Lung (tissue), 12 donors: ENCODE results near the gene UBASH3B. TPM values are rescaled to one million over a fixed set of nuclear protein-coding genes. Genes with fewer than 3 reads are reported as not detected.

Experiments
- ATAC-seq: fragments of 200-7000 bp; cut with Tn5 transposase; one replicate; pipeline ENCODE4 v1.9.1; 2020; ENCODE audit warnings: moderate number of reproducible peaks; ENCODE audit not compliant: insufficient read depth, low FRiP score
- DNase-seq, 3 donors: peaks; one replicate each; pipeline ENCODE4 v3.0.0-alpha.2; 2013 to 2017
- H3K27ac ChIP-seq, 2 donors: one replicate each; pipeline ENCODE4 v1.5.1; 2013; ENCODE audit warnings: mild to moderate bottlenecking in 2 of 2, moderate library complexity in 2 of 2, control low read depth in 1 of 2, inconsistent platforms in 1 of 2, low read depth in 1 of 2, low read length in 1 of 2
- H3K27me3 ChIP-seq, 3 donors: one replicate each; pipeline ENCODE4 v1.5.1; 2013; ENCODE audit warnings: low read length in 2 of 3; ENCODE audit not compliant: control insufficient read depth in 3 of 3, insufficient read depth in 3 of 3
- H3K36me3 ChIP-seq, 4 donors: one replicate each; pipeline ENCODE4 v1.5.1; 2013; ENCODE audit warnings: low read length in 4 of 4, mild to moderate bottlenecking in 1 of 4, moderate library complexity in 1 of 4; ENCODE audit not compliant: control insufficient read depth in 4 of 4, insufficient read depth in 4 of 4
- H3K4me1 ChIP-seq, 5 donors: one replicate each; pipeline ENCODE4 v1.5.1; 2013; ENCODE audit warnings: low read length in 5 of 5, mild to moderate bottlenecking in 2 of 5, moderate library complexity in 1 of 5; ENCODE audit not compliant: control insufficient read depth in 5 of 5, insufficient read depth in 5 of 5
- H3K4me3 ChIP-seq: one replicate; pipeline ENCODE4 v1.5.1; 2013; ENCODE audit warnings: mild to moderate bottlenecking, control low read depth, moderate library complexity
- H3K9ac ChIP-seq, 2 donors: one replicate each; pipeline ENCODE4 v1.5.1; 2013; ENCODE audit warnings: low read length in 2 of 2, control low read depth in 1 of 2; ENCODE audit not compliant: insufficient read depth in 1 of 2
- H3K9me3 ChIP-seq, 4 donors: one replicate each; pipeline ENCODE4 v1.5.1; 2013; ENCODE audit warnings: low read length in 3 of 4, mild to moderate bottlenecking in 1 of 4, moderate library complexity in 1 of 4; ENCODE audit not compliant: control insufficient read depth in 4 of 4, insufficient read depth in 3 of 4
- CTCF ChIP-seq: IDR thresholded peaks from 2 replicates; pipeline ENCODE4 v1.5.1; 2012; ENCODE audit warnings: mild to moderate bottlenecking; ENCODE audit errors: control extremely low read depth, extremely low read depth
- WGBS, 2 donors: extraction: QIAGEN DNeasy Blood & Tissue Kit; methylation state at CpG; one replicate each; pipeline ENCODE4 v1.1.7; 2013; 5-methylcytosine and 5-hydroxymethylcytosine counted together
- polyA plus RNA-seq, 2 donors: library from polyadenylated mRNA; stranded (reverse); fragments of 200-250 nt; gene quantifications; one replicate each; pipeline ENCODE4 v1.2.1, GENCODE V29; 2013
- total RNA-seq, 2 donors: library from RNA; depleted of rRNA in 1 of 2; stranded (reverse); fragments of >200 nt in 1 of 2; gene quantifications; one replicate each; pipeline ENCODE4 v1.2.1, GENCODE V29; 2014 to 2021
- donor health status: control.
- donor health status: control.
- donor health status: Bipolar disorder and iron deficiency.
- donor health status: healthy.
- donor health status: DM: yes; HTN: yes; CAD: no.

The UBASH3B gene
- total and polyA plus RNA-seq, 4 donors = 5.8 to 51.2 (median 12.4) TPM

GRCh38 chr11:122628810-122629555 lies 26.5 kb upstream of the UBASH3B start:
- WGBS, 2 donors = 44 to 48% methylated on average over 9 of the region's 9 CpGs
- DNase-seq (peak; percentile 67 to 74 (median 73)), ATAC-seq (peak; percentile 88)
- Histone ChIP-seq H3K36me3 (no peaks in the 10 kb centered on the region), H3K9me3 (no peaks in the 10 kb centered on the region), H3K27ac (no peak overlapping the region), H3K4me1 (no peaks in the 10 kb centered on the region), H3K9ac (no peak overlapping the region), H3K27me3 (no peaks in the 10 kb centered on the region), H3K4me3 (no peak overlapping the region)
- peak; percentile 66 for TF ChIP-seq CTCF

- Histone ChIP-seq H3K36me3 (no peaks in the 10 kb centered on the region), H3K9me3 (no peaks in the 10 kb centered on the region), H3K4me3 (no peak overlapping the region), H3K4me1 (no peaks in the 10 kb centered on the region), H3K27ac (no peak overlapping the region), H3K9ac (no peak overlapping the region), H3K27me3 (no peaks in the 10 kb centered on the region)
- ATAC-seq (no peak), DNase-seq (no peak)
- TF ChIP-seq CTCF = no peak
- 53 to 63% methylated on average over 11 of the region's 11 CpGs for WGBS, 2 donors
These were observed 23.2 kb upstream of the UBASH3B start for GRCh38 chr11:122632181-122632824.

GRCh38 chr11:122633219-122633829 lies 22.2 kb upstream of the UBASH3B start:
- Histone ChIP-seq H3K36me3 (no peaks in the 10 kb centered on the region), H3K27ac (no peak overlapping the region), H3K9me3 (no peaks in the 10 kb centered on the region), H3K4me3 (no peak overlapping the region), H3K9ac (no peak overlapping the region), H3K27me3 (no peaks in the 10 kb centered on the region), H3K4me1 (no peaks in the 10 kb centered on the region)
- ATAC-seq (no peak), DNase-seq (peak; percentile 30 to 73 (median 73))
- WGBS, 2 donors = 68 to 72% methylated on average over 8 of the region's 8 CpGs
- TF ChIP-seq CTCF = peak; percentile 23
